ENCODE results near the gene FABP7.

The FABP7 gene

DNA sequence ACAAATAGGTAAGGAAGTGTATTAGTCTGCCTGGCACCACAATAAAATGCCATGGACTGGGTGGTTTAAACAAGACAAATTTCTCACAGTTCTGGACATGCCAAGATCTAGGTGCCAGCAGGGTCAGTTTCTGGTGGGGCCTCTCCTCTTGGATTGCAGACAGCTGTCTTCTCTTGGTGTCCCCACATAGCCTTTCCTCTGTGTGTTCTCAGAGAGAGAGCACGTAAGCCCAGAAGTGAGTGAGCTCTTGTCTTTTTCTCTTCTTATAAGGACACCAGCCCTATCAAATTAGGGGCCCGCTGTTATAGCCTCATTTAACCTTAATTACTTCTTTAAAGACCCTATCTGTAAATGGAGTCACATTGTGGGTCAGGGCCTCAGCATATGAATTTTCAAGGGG lies 37.8 kb downstream of the FABP7 start:
- no peak overlapping the region for H3K4me3 ChIP-seq (ENCODE audit: low read length)
- TF ChIP-seq, protein P1, sequence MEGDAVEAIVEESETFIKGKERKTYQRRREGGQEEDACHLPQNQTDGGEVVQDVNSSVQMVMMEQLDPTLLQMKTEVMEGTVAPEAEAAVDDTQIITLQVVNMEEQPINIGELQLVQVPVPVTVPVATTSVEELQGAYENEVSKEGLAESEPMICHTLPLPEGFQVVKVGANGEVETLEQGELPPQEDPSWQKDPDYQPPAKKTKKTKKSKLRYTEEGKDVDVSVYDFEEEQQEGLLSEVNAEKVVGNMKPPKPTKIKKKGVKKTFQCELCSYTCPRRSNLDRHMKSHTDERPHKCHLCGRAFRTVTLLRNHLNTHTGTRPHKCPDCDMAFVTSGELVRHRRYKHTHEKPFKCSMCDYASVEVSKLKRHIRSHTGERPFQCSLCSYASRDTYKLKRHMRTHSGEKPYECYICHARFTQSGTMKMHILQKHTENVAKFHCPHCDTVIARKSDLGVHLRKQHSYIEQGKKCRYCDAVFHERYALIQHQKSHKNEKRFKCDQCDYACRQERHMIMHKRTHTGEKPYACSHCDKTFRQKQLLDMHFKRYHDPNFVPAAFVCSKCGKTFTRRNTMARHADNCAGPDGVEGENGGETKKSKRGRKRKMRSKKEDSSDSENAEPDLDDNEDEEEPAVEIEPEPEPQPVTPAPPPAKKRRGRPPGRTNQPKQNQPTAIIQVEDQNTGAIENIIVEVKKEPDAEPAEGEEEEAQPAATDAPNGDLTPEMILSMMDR (conservative IDR thresholded peaks at IDR 0.05; ENCODE audit: low read depth, low read length): no peak
- DNase-seq (ENCODE audit: low read depth): no peak

DNA sequence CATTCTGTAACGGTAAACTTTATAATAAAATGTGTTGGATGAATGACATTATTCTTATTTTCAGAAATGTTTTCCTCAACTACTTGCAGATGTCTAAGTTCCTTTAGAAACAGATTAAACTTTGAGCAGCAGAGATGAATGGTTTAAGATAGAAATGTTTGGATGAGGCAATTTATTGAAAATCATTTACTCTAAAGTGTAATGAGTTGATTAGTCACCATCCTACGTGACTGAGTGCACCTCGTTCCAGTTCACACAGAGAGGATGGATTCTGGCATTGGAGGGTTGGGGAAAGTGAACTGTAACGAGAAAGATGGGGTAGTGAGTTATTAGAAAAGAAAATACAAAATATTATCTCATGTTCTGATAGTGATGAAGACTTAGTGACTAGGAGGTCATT lies 38.2 kb downstream of the FABP7 start:
- TF ChIP-seq, protein P1 (conservative IDR thresholded peaks at IDR 0.05; ENCODE audit: low read depth, low read length): no peak
- H3K4me3 ChIP-seq (ENCODE audit: low read length): no peak overlapping the region
- no peak for DNase-seq (ENCODE audit: low read depth)

DNA sequence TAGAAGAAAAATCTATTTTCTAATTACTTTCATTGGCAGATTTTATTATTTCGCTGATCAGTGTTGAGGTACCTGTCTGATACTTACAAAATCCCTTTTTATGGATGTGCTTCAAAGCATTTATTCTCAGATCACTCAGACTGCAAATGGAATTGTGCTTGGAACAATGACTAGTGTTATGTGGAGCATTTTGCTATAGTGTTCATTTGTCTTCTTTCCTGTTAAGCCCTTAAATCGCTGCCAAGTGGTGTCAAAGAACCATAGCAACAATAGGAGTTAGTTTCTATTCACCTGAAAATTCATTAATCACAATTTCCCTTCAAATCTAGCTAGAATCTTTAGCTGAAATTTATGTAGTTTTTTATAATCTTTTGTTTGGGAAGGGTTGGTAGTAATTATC lies 39.4 kb downstream of the FABP7 start:
- no peak overlapping the region for H3K4me3 ChIP-seq (ENCODE audit: low read length)
- TF ChIP-seq, protein P1 (conservative IDR thresholded peaks at IDR 0.05; ENCODE audit: low read depth, low read length): no peak
- no peak for DNase-seq (ENCODE audit: low read depth)

DNA sequence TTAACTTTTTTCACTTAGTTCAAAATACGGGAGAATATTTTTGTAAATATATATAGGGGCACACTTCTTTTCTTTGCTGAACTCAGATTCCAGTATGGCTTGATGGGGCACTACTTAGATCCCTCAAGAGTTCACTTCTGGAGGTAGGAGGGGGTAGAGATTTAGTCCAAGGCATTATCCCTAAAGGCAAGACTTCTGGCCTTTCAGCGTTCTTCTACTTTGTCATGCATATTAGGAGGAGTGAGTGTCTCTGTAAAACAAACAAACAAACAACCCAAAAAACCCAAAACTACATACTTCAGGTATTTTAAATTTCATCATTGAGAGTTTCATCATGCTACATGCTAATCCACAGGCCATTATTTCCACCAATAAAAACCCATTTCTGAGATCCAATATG lies 41.6 kb downstream of the FABP7 start:
- TF ChIP-seq, protein P1 (conservative IDR thresholded peaks at IDR 0.05; ENCODE audit: low read depth, low read length): no peak
- no peak overlapping the region for H3K4me3 ChIP-seq (ENCODE audit: low read length)

DNA sequence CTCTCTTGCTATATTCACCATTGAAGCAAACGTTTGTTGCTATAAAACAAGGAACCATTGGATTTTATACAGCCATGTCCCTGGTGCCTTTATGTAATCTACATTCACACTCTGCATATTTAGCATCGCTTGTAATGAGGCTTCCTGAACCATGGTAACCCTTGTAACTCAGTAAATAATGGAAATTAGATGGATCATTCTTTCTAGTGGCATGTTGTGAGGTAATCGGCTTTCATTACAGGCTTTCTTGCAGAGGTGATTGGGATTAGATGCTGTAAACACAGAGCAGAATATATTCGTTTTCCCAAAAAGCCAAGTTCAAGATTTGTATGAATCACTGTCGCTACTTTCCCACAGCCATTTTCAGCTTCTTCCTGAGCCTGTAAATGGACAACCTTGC lies 45.6 kb downstream of the FABP7 start:
- H3K4me3 ChIP-seq (ENCODE audit: low read length): no peak overlapping the region
- DNase-seq (ENCODE audit: low read depth): no peak
- TF ChIP-seq, protein P1 (conservative IDR thresholded peaks at IDR 0.05; ENCODE audit: low read depth, low read length): no peak

More for the DNA sequence above, 41.6 kb downstream of the FABP7 start:
- no peak for DNase-seq (ENCODE audit: low read depth)

DNA sequence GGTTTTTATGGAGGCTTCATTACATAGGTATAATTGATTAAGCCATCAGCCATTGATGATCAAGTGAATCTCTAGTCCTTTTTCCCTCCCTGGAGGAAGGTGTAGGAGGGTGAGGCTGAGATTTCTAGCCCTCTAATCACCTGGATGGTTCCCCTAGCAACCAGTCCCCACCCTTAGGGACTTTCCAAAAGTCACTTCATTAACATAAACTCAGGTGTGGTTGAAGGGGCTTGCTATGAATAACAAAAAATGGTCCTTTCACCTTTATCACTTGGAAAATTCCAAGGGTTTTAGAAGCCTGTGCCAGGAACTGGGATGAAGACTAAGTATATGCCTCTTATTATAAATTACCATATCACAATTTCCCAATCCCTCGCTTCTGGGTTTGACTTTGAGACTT lies 49.9 kb downstream of the FABP7 start:
- TF ChIP-seq, protein P1 (conservative IDR thresholded peaks at IDR 0.05; ENCODE audit: low read depth, low read length): no peak
- no peak for DNase-seq (ENCODE audit: low read depth)
- no peak overlapping the region for H3K4me3 ChIP-seq (ENCODE audit: low read length)

DNA sequence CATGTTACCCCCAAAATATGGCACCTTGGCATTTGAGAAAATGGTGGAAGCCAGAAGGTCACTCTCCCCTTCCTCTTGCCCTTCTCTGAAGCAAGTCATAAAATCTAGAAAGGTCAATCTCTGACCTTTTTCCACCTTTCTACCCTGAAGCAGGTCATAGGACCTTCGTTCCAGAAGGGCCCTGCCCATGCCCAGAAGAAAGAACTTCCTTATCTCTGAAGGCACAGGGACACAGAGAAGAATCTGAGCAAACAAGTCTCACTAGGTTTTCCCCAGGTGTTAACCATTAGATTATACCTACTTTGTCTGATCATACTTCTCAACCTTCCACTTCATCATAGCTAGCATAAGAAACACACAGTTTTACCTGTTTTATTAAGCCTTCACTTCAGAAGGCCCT lies 52.0 kb downstream of the FABP7 start:
- DNase-seq (ENCODE audit: low read depth): no peak
- H3K4me3 ChIP-seq (ENCODE audit: low read length): no peak overlapping the region
- TF ChIP-seq, protein P1 (conservative IDR thresholded peaks at IDR 0.05; ENCODE audit: low read depth, low read length): no peak
